ENCODE results near the gene CNDP1.

The CNDP1 gene

DNA sequence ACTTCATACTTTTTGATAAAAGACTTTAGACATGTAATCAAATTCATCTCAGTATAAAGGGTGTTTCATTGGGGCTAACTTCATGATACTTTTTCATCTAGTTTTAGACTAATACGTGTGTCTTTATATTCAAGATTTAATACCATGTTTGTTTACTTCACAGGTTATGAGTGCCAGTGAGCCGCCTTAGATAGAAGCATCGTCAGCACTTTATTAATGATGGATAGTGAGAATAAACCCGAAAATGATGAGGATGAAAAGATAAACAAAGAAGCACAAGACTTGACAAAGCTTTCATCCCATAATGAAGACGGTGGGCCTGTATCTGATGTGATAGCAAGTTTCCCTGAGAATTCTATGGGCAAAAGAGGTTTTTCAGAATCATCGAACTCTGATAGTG lies 96.5 kb downstream of the CNDP1 start:
- DNase-seq (ENCODE audit: extremely low spot score): no peak
- POLR2A ChIA-PET: no interaction called here
- TF ChIP-seq, protein P1, sequence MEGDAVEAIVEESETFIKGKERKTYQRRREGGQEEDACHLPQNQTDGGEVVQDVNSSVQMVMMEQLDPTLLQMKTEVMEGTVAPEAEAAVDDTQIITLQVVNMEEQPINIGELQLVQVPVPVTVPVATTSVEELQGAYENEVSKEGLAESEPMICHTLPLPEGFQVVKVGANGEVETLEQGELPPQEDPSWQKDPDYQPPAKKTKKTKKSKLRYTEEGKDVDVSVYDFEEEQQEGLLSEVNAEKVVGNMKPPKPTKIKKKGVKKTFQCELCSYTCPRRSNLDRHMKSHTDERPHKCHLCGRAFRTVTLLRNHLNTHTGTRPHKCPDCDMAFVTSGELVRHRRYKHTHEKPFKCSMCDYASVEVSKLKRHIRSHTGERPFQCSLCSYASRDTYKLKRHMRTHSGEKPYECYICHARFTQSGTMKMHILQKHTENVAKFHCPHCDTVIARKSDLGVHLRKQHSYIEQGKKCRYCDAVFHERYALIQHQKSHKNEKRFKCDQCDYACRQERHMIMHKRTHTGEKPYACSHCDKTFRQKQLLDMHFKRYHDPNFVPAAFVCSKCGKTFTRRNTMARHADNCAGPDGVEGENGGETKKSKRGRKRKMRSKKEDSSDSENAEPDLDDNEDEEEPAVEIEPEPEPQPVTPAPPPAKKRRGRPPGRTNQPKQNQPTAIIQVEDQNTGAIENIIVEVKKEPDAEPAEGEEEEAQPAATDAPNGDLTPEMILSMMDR (IDR thresholded peaks at IDR 0.05; ENCODE audit: control extremely low read depth, extremely low read depth, low read depth, missing control alignments): no peak
- CTCF ChIA-PET: interaction anchor here (1.3 kb wide), 1 partner anchor 22 kb away, joined by 4 read pairs; no protein-coding TSS in a partner anchor

DNA sequence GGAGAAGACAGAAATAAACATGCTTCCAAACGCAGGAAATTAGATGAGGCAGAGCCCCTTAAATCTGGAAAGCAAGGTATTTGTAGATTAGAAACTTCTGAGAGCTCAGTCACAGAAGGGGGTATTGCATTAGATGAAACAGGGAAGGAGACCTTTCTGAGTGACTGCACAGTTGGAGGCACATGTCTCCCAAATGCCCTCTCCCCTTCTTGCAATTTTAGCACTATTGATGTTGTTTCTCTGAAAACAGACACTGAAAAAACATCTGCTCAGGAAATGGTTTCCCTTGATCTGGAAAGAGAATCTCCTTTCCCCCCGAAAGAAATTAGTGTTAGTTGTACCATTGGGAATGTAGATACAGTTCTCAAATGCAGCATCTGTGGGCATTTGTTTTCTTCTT lies 96.9 kb downstream of the CNDP1 start:
- POLR2A ChIA-PET: no interaction called here
- no peak for DNase-seq (ENCODE audit: extremely low spot score)
- TF ChIP-seq, protein P1 (IDR thresholded peaks at IDR 0.05; ENCODE audit: control extremely low read depth, extremely low read depth, low read depth, missing control alignments): no peak
- CTCF ChIA-PET: interaction anchor here (1.3 kb wide), 1 partner anchor 21 kb away, joined by 4 read pairs; no protein-coding TSS in a partner anchor

DNA sequence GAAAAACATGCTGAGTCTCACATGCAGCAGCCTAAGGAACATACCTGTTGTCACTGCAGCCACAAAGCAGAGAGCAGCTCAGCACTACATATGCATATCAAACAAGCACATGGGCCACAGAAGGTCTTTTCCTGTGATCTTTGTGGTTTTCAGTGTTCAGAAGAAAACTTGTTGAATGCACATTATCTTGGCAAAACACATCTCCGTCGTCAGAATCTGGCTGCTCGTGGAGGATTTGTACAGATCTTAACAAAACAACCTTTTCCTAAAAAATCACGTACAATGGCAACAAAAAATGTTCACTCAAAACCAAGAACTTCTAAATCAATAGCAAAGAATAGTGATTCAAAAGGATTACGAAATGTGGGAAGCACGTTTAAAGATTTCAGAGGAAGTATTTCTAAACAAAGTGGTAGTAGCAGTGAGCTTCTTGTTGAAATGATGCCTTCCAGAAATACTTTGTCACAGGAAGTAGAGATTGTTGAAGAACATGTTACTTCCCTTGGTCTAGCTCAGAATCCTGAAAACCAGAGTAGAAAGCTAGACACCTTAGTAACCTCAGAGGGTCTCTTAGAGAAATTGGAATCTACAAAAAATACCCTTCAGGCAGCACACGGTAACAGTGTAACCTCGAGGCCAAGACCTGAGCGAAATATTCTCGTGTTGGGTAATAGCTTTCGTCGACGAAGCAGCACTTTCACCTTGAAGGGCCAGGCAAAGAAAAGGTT lies 97.5 kb downstream of the CNDP1 start:
- TF ChIP-seq, protein P1 (IDR thresholded peaks at IDR 0.05; ENCODE audit: control extremely low read depth, extremely low read depth, low read depth, missing control alignments): no peak
- DNase-seq (ENCODE audit: extremely low spot score): no peak
- ChIA-PET CTCF (interaction anchor here (1.2 to 1.3 kb wide), 2 partner anchors 9 to 21 kb away, joined by 3 to 4 read pairs; no protein-coding TSS in a partner anchor), POLR2A (no interaction called here)

DNA sequence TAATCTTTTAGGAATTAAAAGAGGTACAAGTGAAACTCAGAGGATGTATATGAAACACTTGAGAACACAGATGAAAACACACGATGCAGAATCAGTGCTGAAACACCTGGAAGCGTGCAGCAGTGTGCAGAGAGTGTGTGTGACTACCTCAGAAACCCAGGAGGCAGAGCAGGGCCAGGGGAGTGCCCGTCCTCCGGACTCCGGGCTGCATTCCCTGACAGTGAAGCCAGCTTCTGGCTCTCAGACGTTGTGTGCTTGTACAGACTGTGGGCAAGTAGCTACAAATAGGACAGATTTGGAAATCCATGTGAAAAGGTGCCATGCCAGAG lies 98.0 kb downstream of the CNDP1 start:
- CTCF ChIA-PET: interaction anchor here (1.2 kb wide), 1 partner anchor 9 kb away, joined by 3 read pairs; no protein-coding TSS in a partner anchor
- POLR2A ChIA-PET: no interaction called here
- TF ChIP-seq, protein P1 (IDR thresholded peaks at IDR 0.05; ENCODE audit: control extremely low read depth, extremely low read depth, low read depth, missing control alignments): no peak
- no peak for DNase-seq (ENCODE audit: extremely low spot score)

DNA sequence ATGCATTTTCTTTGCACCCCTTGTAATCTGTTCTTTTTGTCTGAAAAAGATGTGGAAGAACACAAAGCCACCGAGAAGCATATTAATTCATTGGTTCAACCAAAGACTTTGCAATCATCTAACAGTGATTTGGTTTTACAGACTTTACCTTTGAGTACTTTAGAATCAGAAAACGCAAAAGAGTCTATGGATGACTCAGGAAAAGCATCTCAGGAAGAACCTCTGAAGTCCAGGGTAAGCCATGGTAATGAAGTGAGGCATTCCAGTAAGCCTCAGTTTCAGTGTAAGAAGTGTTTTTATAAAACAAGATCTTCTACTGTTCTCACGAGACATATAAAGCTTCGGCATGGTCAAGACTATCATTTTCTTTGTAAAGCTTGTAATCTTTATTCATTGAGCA lies 98.6 kb downstream of the CNDP1 start:
- no peak for DNase-seq (ENCODE audit: extremely low spot score)
- TF ChIP-seq, protein P1 (IDR thresholded peaks at IDR 0.05; ENCODE audit: control extremely low read depth, extremely low read depth, low read depth, missing control alignments): no peak
- POLR2A ChIA-PET: no interaction called here
- CTCF ChIA-PET: no interaction called here

DNA sequence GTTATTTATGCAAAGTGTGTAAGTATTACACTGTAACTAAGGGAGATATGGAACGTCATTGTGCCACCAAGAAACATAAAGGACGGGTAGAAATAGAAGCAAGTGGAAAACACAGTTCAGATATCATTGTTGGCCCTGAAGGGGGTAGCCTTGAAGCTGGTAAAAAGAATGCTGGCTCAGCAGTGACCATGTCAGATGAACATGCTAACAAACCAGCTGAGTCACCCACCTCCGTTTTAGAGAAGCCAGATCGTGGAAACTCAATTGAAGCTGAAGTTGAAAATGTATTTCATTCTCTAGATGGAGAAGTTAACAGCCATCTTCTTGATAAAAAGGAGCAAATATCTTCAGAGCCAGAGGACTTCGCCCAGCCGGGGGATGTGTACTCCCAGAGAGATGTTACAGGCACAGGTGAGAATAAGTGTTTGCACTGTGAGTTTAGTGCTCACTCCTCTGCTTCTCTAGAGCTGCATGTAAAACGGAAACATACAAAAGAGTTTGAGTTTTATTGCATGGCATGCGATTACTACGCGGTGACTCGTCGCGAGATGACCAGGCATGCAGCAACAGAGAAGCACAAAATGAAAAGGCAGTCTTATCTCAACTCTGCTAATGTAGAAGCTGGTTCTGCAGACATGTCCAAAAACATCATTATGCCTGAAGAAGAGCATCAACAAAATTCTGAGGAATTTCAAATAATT lies 99.5 kb downstream of the CNDP1 start:
- no peak for DNase-seq (ENCODE audit: extremely low spot score)
- CTCF ChIA-PET: interaction anchor here (1.1 kb wide), 1 partner anchor 12 kb away, joined by 3 read pairs; no protein-coding TSS in a partner anchor
- POLR2A ChIA-PET: no interaction called here

More for the DNA sequence above, 99.5 kb downstream of the CNDP1 start:
- TF ChIP-seq, protein P1 (IDR thresholded peaks at IDR 0.05; ENCODE audit: control extremely low read depth, extremely low read depth, low read depth, missing control alignments): no peak
